ENCODE measurements around the gene SNTG2. TPM values are rescaled to one million over a fixed set of nuclear protein-coding genes. Genes with fewer than 3 reads are reported as not detected.

The SNTG2 gene
- total RNA-seq, 1 donor from 2014 or later: 11.8 TPM

DNA sequence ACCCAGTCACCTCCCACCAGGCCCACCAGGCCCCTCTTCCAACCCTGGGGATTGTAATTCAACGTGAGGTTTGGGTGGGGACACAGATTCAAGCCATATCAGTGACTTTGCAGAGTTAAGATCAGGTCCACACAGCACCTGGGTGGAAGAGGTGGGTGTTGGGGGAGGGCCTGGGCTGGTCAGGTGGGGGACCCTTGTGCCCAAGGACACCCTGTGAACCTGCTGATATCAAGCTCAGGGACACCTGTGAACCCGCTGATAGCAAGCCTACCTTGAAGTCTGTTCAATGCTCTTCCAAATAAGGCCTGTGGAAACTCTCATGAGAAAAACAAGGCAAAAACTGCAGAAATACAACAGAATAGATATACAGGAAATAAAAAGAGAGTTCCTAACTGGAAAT lies 442.7 kb downstream of the SNTG2 start:
- no peaks in the 10 kb centered on the region for H3K27me3 ChIP-seq
- intact Hi-C loops (cut with DNase I): no loop called here

DNA sequence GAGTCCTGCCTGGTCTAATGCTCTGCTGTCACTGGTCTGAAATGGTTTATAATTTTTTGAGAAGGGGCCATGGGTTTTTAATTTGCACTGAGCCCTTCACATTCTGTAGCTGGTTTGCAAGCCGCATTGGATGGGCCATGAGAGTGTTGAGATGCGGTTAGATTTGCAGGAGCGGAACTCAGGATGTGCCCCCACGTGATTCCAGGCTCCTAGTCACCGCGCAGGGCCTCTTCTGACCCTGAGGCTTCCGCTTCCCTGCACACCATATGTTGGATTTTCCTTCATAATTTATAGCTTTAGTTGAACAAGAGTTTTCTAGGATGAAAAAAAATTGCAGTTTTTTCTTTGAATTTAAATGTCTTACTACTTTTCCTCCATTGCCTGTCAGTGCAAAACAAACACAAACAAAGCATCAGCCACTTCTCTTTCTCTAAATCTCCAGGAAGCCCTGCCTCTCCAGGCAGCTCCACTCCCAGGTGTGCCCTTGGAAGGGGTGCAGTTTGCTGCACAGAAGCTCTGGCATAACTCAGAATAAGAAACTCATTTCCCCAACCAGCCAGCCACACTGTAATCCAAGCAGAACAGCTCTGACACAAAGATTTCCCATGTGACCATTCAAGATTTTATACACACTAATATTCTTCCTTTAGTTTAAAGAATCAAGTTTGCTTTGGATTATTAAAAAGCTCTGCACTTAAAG lies 444.2 kb downstream of the SNTG2 start:
- intact Hi-C loops (cut with DNase I): no loop called here
- Histone ChIP-seq H3K27me3 (no peaks in the 10 kb centered on the region), H3K9me3 (no peaks in the 10 kb centered on the region), H3K4me3 (no peak overlapping the region), H3K36me3 (no peaks in the 10 kb centered on the region), H3K4me1 (no peaks in the 10 kb centered on the region), H3K27ac (no peak overlapping the region)
- no peak for DNase-seq (ENCODE audit: extremely low spot score in 2 of 2)
- TF ChIP-seq, protein P1, sequence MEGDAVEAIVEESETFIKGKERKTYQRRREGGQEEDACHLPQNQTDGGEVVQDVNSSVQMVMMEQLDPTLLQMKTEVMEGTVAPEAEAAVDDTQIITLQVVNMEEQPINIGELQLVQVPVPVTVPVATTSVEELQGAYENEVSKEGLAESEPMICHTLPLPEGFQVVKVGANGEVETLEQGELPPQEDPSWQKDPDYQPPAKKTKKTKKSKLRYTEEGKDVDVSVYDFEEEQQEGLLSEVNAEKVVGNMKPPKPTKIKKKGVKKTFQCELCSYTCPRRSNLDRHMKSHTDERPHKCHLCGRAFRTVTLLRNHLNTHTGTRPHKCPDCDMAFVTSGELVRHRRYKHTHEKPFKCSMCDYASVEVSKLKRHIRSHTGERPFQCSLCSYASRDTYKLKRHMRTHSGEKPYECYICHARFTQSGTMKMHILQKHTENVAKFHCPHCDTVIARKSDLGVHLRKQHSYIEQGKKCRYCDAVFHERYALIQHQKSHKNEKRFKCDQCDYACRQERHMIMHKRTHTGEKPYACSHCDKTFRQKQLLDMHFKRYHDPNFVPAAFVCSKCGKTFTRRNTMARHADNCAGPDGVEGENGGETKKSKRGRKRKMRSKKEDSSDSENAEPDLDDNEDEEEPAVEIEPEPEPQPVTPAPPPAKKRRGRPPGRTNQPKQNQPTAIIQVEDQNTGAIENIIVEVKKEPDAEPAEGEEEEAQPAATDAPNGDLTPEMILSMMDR (IDR thresholded peaks at IDR 0.05): no peak

More for the DNA sequence above, 442.7 kb downstream of the SNTG2 start:
- DNase-seq (ENCODE audit: extremely low spot score in 2 of 2): no peak
- Histone ChIP-seq H3K4me3 (no peak overlapping the region), H3K4me1 (no peaks in the 10 kb centered on the region), H3K9me3 (no peaks in the 10 kb centered on the region), H3K36me3 (no peaks in the 10 kb centered on the region), H3K27ac (no peak overlapping the region)
- TF ChIP-seq, protein P1 (IDR thresholded peaks at IDR 0.05): no peak
- TF ChIP-seq POLR2A (IDR thresholded peaks at IDR 0.05): no peak
- no peak for TF ChIP-seq POLR2AphosphoS5 (IDR thresholded peaks at IDR 0.05; ENCODE audit: insufficient read depth in 1 of 2, low read depth in 1 of 2)

DNA sequence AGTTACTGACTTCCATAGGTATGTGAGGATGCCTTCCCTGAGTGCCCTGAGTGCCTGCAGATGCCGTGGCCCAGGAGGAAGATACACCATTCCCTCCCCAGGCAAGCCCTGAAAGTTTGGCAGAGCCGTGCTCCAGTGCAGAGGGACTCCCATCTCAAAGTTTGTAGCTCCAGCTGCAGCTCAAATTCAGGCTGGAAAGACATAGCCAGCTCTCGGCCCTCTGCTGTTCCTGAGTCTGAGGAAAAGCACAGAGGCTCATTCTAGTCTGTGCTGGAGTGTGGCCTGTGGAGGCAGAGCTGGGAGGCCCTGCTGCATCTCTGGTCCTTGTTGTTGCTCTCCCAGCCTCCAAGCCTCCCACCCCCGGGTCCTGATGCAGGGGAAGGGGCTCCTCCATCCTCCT lies 446.7 kb downstream of the SNTG2 start:
- TF ChIP-seq POLR2AphosphoS5 (IDR thresholded peaks at IDR 0.05; ENCODE audit: insufficient read depth in 1 of 2, low read depth in 1 of 2) (no peak), POLR2A (IDR thresholded peaks at IDR 0.05) (no peak)
- TF ChIP-seq, protein P1 (IDR thresholded peaks at IDR 0.05): no peak
- Histone ChIP-seq H3K4me1 (no peaks in the 10 kb centered on the region), H3K36me3 (no peaks in the 10 kb centered on the region), H3K4me3 (no peak overlapping the region), H3K27ac (no peak overlapping the region), H3K27me3 (no peaks in the 10 kb centered on the region), H3K9me3 (no peaks in the 10 kb centered on the region)
- intact Hi-C loops (cut with DNase I): no loop called here
- no peak for DNase-seq (ENCODE audit: extremely low spot score in 2 of 2)

DNA sequence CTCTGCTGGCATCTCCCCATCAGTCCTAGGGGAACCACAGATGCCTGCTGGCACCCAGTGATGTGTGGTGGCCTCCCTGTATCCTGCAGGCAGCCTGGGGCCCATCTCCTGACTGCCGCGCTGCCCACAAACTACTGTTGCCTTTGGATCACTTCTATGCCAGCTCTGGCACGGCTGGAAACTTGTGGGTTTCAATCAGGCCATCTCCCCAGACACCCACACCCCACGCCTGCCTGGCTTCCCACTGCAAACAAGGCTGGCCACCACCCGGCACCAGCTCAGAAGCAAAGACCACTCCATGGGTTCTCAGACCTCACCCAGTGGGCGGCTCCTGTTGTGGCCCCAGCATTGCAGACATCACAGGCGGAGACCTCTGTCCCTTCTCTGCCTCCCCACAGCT lies 447.5 kb downstream of the SNTG2 start:
- intact Hi-C loops (cut with DNase I): no loop called here
- Histone ChIP-seq H3K27me3 (no peaks in the 10 kb centered on the region), H3K36me3 (no peaks in the 10 kb centered on the region), H3K9me3 (no peaks in the 10 kb centered on the region), H3K4me1 (no peaks in the 10 kb centered on the region), H3K4me3 (no peak overlapping the region), H3K27ac (no peak overlapping the region)
- TF ChIP-seq POLR2A (IDR thresholded peaks at IDR 0.05): no peak
- DNase-seq (ENCODE audit: extremely low spot score in 2 of 2): no peak

DNA sequence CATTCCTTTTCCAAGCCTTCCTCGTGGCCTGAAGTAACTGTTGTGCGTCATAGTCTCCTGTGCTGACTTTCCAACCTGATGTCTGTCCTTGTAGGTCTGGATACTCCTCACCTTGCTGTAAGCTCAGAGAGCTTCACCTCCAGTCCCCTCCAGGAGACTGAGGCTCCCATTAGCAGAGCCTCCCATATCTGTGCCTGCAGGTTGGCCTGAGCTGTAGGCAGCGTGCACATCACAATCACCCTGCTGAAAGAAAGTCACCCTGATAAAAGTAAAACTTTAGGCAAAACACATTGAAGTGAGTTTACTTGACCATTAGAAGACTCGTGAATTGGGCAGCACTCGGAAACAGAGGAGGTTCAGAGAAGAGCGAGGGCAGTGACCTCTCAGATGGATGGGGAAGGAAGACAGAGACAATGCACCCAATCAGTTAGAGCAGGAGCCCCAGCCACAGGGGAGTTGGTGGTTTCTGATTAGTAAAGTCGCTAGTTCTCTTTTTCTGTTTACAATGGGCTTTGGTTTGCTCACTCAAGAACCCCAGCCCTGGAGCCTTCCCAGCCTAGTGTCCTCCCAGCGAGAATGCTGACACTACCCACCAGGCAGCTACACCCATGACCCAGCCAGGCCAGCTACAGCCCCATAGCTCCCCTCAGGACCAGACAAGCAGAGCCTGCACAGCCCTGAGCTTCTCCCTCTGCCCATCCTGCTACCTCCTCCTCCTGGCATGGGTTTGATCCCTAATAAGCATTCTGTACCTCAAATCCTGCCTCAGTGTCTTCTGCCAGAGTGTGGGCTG lies 450.5 kb downstream of the SNTG2 start:
- no peak overlapping the region for H3K27ac ChIP-seq
- no peaks in the 10 kb centered on the region for H3K9me3 ChIP-seq
- H3K4me3 ChIP-seq: no peak overlapping the region
- H3K4me1 ChIP-seq: no peaks in the 10 kb centered on the region
- peak in 1 of 2 donors; percentile 83 for DNase-seq (ENCODE audit: extremely low spot score in 2 of 2)
- intact Hi-C loops (cut with DNase I): no loop called here
- TF ChIP-seq, protein P1 (IDR thresholded peaks at IDR 0.05): no peak
- TF ChIP-seq POLR2AphosphoS5 (IDR thresholded peaks at IDR 0.05; ENCODE audit: insufficient read depth in 1 of 2, low read depth in 1 of 2) (no peak), POLR2A (IDR thresholded peaks at IDR 0.05) (no peak)
- no peaks in the 10 kb centered on the region for H3K36me3 ChIP-seq
- no peaks in the 10 kb centered on the region for H3K27me3 ChIP-seq
